HG02870 (cell line): ENCODE results near the gene RARA.
A peak's percentile ranks its signal among the peaks of the same experiment; 100 is the strongest.

ENCODE experiments used
- ATAC-seq: cut with Tn5 transposase; IDR thresholded peaks from one replicate; pipeline ENCODE4 v1.9.1; 2021; ENCODE audit warnings: mild to moderate bottlenecking, moderate library complexity; ENCODE audit not compliant: unreplicated experiment

Gene RARA

GRCh38 chr17:40309031-40309948 lies at the start of gene RARA:
RARA (plus strand) TSS chr17:40309180; CDS start chr17:40331219, 22,039 bp downstream.
- no peak for ATAC-seq

- ATAC-seq: no peak
Observed at GRCh38 chr17:40259505-40259904, 49.5 kb upstream of the RARA start.

GRCh38 chr17:40260528-40260927 lies 48.5 kb upstream of the RARA start:
- ATAC-seq: no peak

- no peak for ATAC-seq
Observed at GRCh38 chr17:40264458-40265185, 44.4 kb upstream of the RARA start.

- ATAC-seq: no peak
Observed at GRCh38 chr17:40265337-40265736, 43.6 kb upstream of the RARA start.

- no peak for ATAC-seq
Observed at GRCh38 chr17:40266882-40267281, 42.1 kb upstream of the RARA start.

GRCh38 chr17:40268141-40268712 lies 40.8 kb upstream of the RARA start:
- ATAC-seq: no peak

GRCh38 chr17:40278414-40278813 lies 30.6 kb upstream of the RARA start:
- ATAC-seq: no peak

GRCh38 chr17:40279402-40279801 lies 29.6 kb upstream of the RARA start:
- no peak for ATAC-seq

GRCh38 chr17:40281663-40282062 lies 27.3 kb upstream of the RARA start:
- ATAC-seq: no peak

- no peak for ATAC-seq
Observed at GRCh38 chr17:40283662-40284061, 25.3 kb upstream of the RARA start.

- ATAC-seq: no peak
Observed at GRCh38 chr17:40284085-40284713, 24.8 kb upstream of the RARA start.

- ATAC-seq: no peak
Observed at GRCh38 chr17:40286473-40286872, 22.5 kb upstream of the RARA start.

- ATAC-seq: no peak
Observed at GRCh38 chr17:40287159-40287493, 21.9 kb upstream of the RARA start.

- peak; percentile 95 for ATAC-seq
Observed at GRCh38 chr17:40287494-40288369, 21.2 kb upstream of the RARA start, which contains the start of gene CDC6. CDC6 (plus strand) TSS chr17:40287879; CDS start chr17:40289421, 1,542 bp downstream.

- ATAC-seq: no peak
Observed at GRCh38 chr17:40290629-40291280, 18.2 kb upstream of the RARA start.

GRCh38 chr17:40291281-40291664 lies 17.7 kb upstream of the RARA start:
- ATAC-seq: no peak

GRCh38 chr17:40293363-40293762 lies 15.6 kb upstream of the RARA start:
- no peak for ATAC-seq

- no peak for ATAC-seq
Observed at GRCh38 chr17:40295488-40296436, 13.2 kb upstream of the RARA start.
